A549 (cell line): Measurements from ENCODE around the gene DPYSL4.

ENCODE experiments used
- CHD2 ChIP-seq: fragments of 150-350 bp; IDR thresholded peaks from 2 replicates; pipeline ENCODE4 v1.6.1; 2014; ENCODE audit warnings: low read length; ENCODE audit not compliant: partially characterized antibody
- CTCF ChIP-seq: fragments of >200 bp; sonication (Bioruptor Twin); formaldehyde crosslinking; IDR thresholded peaks from 3 replicates; pipeline ENCODE4 v1.5.1; 2016
- EHMT2 ChIP-seq: fragments of 200-600 bp; sonication (generic); IDR thresholded peaks from 2 replicates; pipeline ENCODE4 v1.6.1; 2016; ENCODE audit warnings: antibody characterized with exemption, low read depth, mild to moderate bottlenecking, moderate library complexity
- ESRRA ChIP-seq: fragments of 150-350 bp; IDR thresholded peaks from 2 replicates; pipeline ENCODE4 v1.6.1; 2014; ENCODE audit warnings: mild to moderate bottlenecking, low read length, borderline replicate concordance
- JUN ChIP-seq, 2 experiments: fragments of >200 bp; sonication (Bioruptor Twin); formaldehyde crosslinking; IDR thresholded peaks; 2 replicates in 1 of 2; 3 replicates in 1 of 2; pipeline ENCODE4 v1.6.1; 2016 to 2017
- JUNB ChIP-seq: fragments of >200 bp; sonication (Bioruptor Twin); formaldehyde crosslinking; IDR thresholded peaks from 2 replicates; pipeline ENCODE4 v1.6.1; 2016
- MAFK ChIP-seq: fragments of 450-650 bp; IDR thresholded peaks from 2 replicates; pipeline ENCODE4 v1.6.1; 2014; ENCODE audit not compliant: partially characterized antibody
- PHF8 ChIP-seq: fragments of 200-600 bp; sonication (generic); IDR thresholded peaks from 2 replicates; pipeline ENCODE4 v1.6.1; 2016; ENCODE audit warnings: low read depth, mild to moderate bottlenecking, antibody characterized with exemption, moderate library complexity, borderline replicate concordance
- POLR2A ChIP-seq: IDR thresholded peaks from 2 replicates; pipeline ENCODE4 v1.6.1; 2012; ENCODE audit warnings: mild to moderate bottlenecking, low read length
- ZFP36 ChIP-seq: fragments of 450-650 bp; IDR thresholded peaks from 2 replicates; pipeline ENCODE4 v1.6.1; 2014; ENCODE audit warnings: borderline replicate concordance; ENCODE audit not compliant: partially characterized antibody

- TF ChIP-seq PHF8 = no peak
- no peak for TF ChIP-seq POLR2A
- no peak for TF ChIP-seq MAFK
- no peak for TF ChIP-seq ESRRA
- TF ChIP-seq CTCF = no peak
- TF ChIP-seq EHMT2 = no peak
- no peak for TF ChIP-seq JUN (IDR thresholded peaks at IDR 0.05)
- TF ChIP-seq ZFP36 = no peak
- TF ChIP-seq JUNB = no peak
- no peak for TF ChIP-seq CHD2
Measured at GRCh38 chr10:132179551-132180392, 7.0 kb upstream of the DPYSL4 start.
